H1 (cell line): Measurements from ENCODE around the gene ANKRD13C. TPM values are rescaled to one million over a fixed set of nuclear protein-coding genes. Genes with fewer than 3 reads are reported as not detected.

Experiments used
- CTCF ChIA-PET: fragments of 300-600 bp; sonication (Branson Sonifier 250); formaldehyde crosslinking; loops from one replicate; lab custom pipeline; 2021; ENCODE audit not compliant: partially characterized antibody; lab: Charles Lee
- POLR2A ChIA-PET: fragments of 300-600 bp; sonication (Branson Sonifier 250); formaldehyde crosslinking; loops from one replicate; lab custom pipeline; 2021; ENCODE audit warnings: inconsistent platforms; ENCODE audit not compliant: partially characterized antibody; lab: Charles Lee
- DNase-seq, 2 experiments: peaks; one replicate each; pipeline versions ENCODE4 v3.0.0 to v3.0.0-alpha.2; 2010 to 2022; ENCODE audit warnings: low spot score in 2 of 2, low read depth in 1 of 2, mixed read lengths in 1 of 2
- FAIRE-seq: peaks from 2 replicates; lab custom pipeline; 2011; peaks lifted over from hg19 to GRCh38; lab: Jason Lieb, UNC
- H2AFZ ChIP-seq: 2 replicates; pipeline ENCODE4 v1.8.1; 2012; ENCODE audit warnings: low read length, inconsistent platforms
- H2AK5ac ChIP-seq: 2 replicates; pipeline ENCODE4 v1.6.1; 2013; ENCODE audit warnings: low read depth, low read length
- H2BK120ac ChIP-seq: replicated peaks from 2 replicates; pipeline ENCODE3; 2013; ENCODE audit warnings: low read depth, low read length, inconsistent platforms
- H2BK12ac ChIP-seq: 2 replicates; pipeline ENCODE4 v1.6.1; 2013; ENCODE audit warnings: low read depth, low read length
- H2BK15ac ChIP-seq: 2 replicates; pipeline ENCODE4 v1.6.1; 2013; ENCODE audit warnings: low read length
- H2BK20ac ChIP-seq: 2 replicates; pipeline ENCODE4 v1.6.1; 2013; ENCODE audit warnings: low read length
- H2BK5ac ChIP-seq: 2 replicates; pipeline ENCODE4 v1.6.1; 2013; ENCODE audit warnings: low read depth, low read length
- H3K14ac ChIP-seq: 2 replicates; pipeline ENCODE4 v1.6.1; 2013; ENCODE audit warnings: inconsistent platforms; ENCODE audit not compliant: insufficient read length
- H3K18ac ChIP-seq: 2 replicates; pipeline ENCODE4 v1.6.1; 2013; ENCODE audit warnings: low read length; ENCODE audit errors: extremely low read depth
- H3K23ac ChIP-seq: 2 replicates; pipeline ENCODE4 v1.6.1; 2013; ENCODE audit warnings: inconsistent platforms; ENCODE audit not compliant: insufficient read length
- H3K23me2 ChIP-seq: 2 replicates; pipeline ENCODE4 v1.6.1; 2013; ENCODE audit warnings: low read depth, low read length
- H3K27ac ChIP-seq: 2 replicates; pipeline ENCODE4 v1.6.1; 2011; ENCODE audit warnings: low read depth, low read length, inconsistent platforms
- H3K27me3 ChIP-seq, 4 experiments: replicated peaks in 1 of 4; 1 replicate in 1 of 4; 2 replicates in 3 of 4; pipeline versions ENCODE4 v1.6.1 to v1.8.1; 2011 to 2013; ENCODE audit warnings: low read length in 3 of 4, mild to moderate bottlenecking in 3 of 4, inconsistent platforms in 2 of 4, mixed read lengths in 2 of 4, moderate library complexity in 1 of 4; ENCODE audit not compliant: control insufficient read depth in 3 of 4, insufficient read depth in 3 of 4; ENCODE audit errors: extremely low read depth in 1 of 4
- H3K36me3 ChIP-seq, 4 experiments: 2 replicates each; pipeline versions ENCODE4 v1.6.1 to v1.8.1; 2011 to 2013; ENCODE audit warnings: mild to moderate bottlenecking in 4 of 4, low read length in 3 of 4, moderate library complexity in 2 of 4, control low read depth in 1 of 4, inconsistent platforms in 1 of 4; ENCODE audit not compliant: insufficient read depth in 4 of 4, control insufficient read depth in 2 of 4
- H3K4ac ChIP-seq: replicated peaks from 2 replicates; pipeline ENCODE3; 2013; ENCODE audit warnings: low read length, low read depth, mixed read lengths, inconsistent platforms; ENCODE audit not compliant: insufficient read length
- H3K4me1 ChIP-seq, 4 experiments: replicated peaks in 1 of 4; 1 replicate in 1 of 4; 2 replicates in 3 of 4; pipeline versions ENCODE4 v1.6.1 to v1.8.1; 2011 to 2013; ENCODE audit warnings: low read length in 3 of 4, inconsistent platforms in 2 of 4, mixed read lengths in 1 of 4; ENCODE audit not compliant: insufficient read depth in 4 of 4, control insufficient read depth in 3 of 4
- H3K4me2 ChIP-seq, 2 experiments: 2 replicates each; pipeline versions ENCODE4 v1.6.1 to v1.8.1; 2011 to 2013; ENCODE audit warnings: low read depth in 2 of 2, low read length in 2 of 2, control low read depth in 1 of 2, inconsistent platforms in 1 of 2, mild to moderate bottlenecking in 1 of 2; ENCODE audit not compliant: insufficient read depth in 1 of 2
- H3K4me3 ChIP-seq, 4 experiments: fragments of 200-600, 300-600 bp in 1 of 4; sonication (generic), shearing (Covaris generic), sonication (Bioruptor Twin) in 1 of 4; 2 replicates each; pipeline versions ENCODE4 v1.5.1 to v1.8.1; 2011 to 2016; ENCODE audit warnings: low read length in 4 of 4, low read depth in 3 of 4, control low read depth in 2 of 4, inconsistent platforms in 2 of 4, mild to moderate bottlenecking in 2 of 4, mixed read lengths in 1 of 4, moderate library complexity in 1 of 4; ENCODE audit not compliant: insufficient read depth in 2 of 4; ENCODE audit errors: extremely low read depth in 1 of 4
- H3K56ac ChIP-seq: replicated peaks from 2 replicates; pipeline ENCODE3; 2013; ENCODE audit warnings: low read depth, mild to moderate bottlenecking, mixed read lengths, low read length, inconsistent platforms; ENCODE audit not compliant: insufficient read length
- H3K79me1 ChIP-seq: 2 replicates; pipeline ENCODE4 v1.6.1; 2013; ENCODE audit warnings: low read depth, low read length, control low read depth
- H3K79me2 ChIP-seq, 2 experiments: 2 replicates each; pipeline versions ENCODE4 v1.6.1 to v1.8.1; 2012 to 2013; ENCODE audit warnings: low read length in 2 of 2, mild to moderate bottlenecking in 2 of 2, inconsistent platforms in 1 of 2; ENCODE audit not compliant: insufficient read depth in 2 of 2, control insufficient read depth in 1 of 2
- H3K9ac ChIP-seq, 4 experiments: replicated peaks in 1 of 4; 1 replicate in 1 of 4; 2 replicates in 3 of 4; pipeline versions ENCODE4 v1.6.1 to v1.8.1; 2011 to 2013; ENCODE audit warnings: low read depth in 3 of 4, low read length in 3 of 4, control low read depth in 2 of 4, mild to moderate bottlenecking in 2 of 4, moderate library complexity in 2 of 4, inconsistent platforms in 1 of 4; ENCODE audit errors: extremely low read depth in 1 of 4
- H3K9me3 ChIP-seq, 2 experiments: 2 replicates each; pipeline versions ENCODE4 v1.6.1 to v1.8.1; 2012 to 2013; ENCODE audit warnings: mild to moderate bottlenecking in 2 of 2, moderate library complexity in 2 of 2, control low read depth in 1 of 2, inconsistent platforms in 1 of 2, low read depth in 1 of 2, low read length in 1 of 2, mixed read lengths in 1 of 2; ENCODE audit not compliant: insufficient read depth in 2 of 2
- H4K20me1 ChIP-seq, 2 experiments: replicated peaks in 1 of 2; 2 replicates each; pipeline versions ENCODE3 to v1.8.1; 2011 to 2013; ENCODE audit warnings: inconsistent platforms in 2 of 2, low read length in 2 of 2, mild to moderate bottlenecking in 1 of 2; ENCODE audit not compliant: insufficient read depth in 2 of 2, control insufficient read depth in 1 of 2
- H4K5ac ChIP-seq: 2 replicates; pipeline ENCODE4 v1.6.1; 2013; ENCODE audit warnings: low read length, low read depth, mixed read lengths, inconsistent platforms; ENCODE audit not compliant: insufficient read length
- H4K8ac ChIP-seq: 2 replicates; pipeline ENCODE4 v1.8.0; 2013; ENCODE audit warnings: mild to moderate bottlenecking, moderate library complexity, low read length, inconsistent platforms; ENCODE audit not compliant: insufficient read depth; ENCODE audit errors: extremely low read depth
- H4K91ac ChIP-seq: replicated peaks from 2 replicates; pipeline ENCODE3; 2013; ENCODE audit warnings: low read length, mixed read lengths, inconsistent platforms; ENCODE audit not compliant: insufficient read length
- ATF2 ChIP-seq: IDR thresholded peaks from 2 replicates; pipeline ENCODE4 v1.6.1; 2012; ENCODE audit warnings: low read length, inconsistent platforms
- BACH1 ChIP-seq: IDR thresholded peaks from 2 replicates; pipeline ENCODE4 v1.6.1; 2012; ENCODE audit warnings: low read length, improper control_type of control experiment
- BCL11A ChIP-seq, 2 experiments: IDR thresholded peaks; one replicate each; pipeline ENCODE4 v1.6.1; 2011; ENCODE audit warnings: low read depth in 2 of 2, low read length in 2 of 2, mild to moderate bottlenecking in 2 of 2
- CBX5 ChIP-seq: fragments of 300-800, 300-1000 bp; sonication (generic); IDR thresholded peaks from 2 replicates; pipeline ENCODE4 v1.7.1; 2016; ENCODE audit warnings: antibody characterized with exemption, low read length, low read depth
- CEBPB ChIP-seq: IDR thresholded peaks from 2 replicates; pipeline ENCODE4 v1.6.1; 2012; ENCODE audit warnings: low read depth, low read length
- CREB1 ChIP-seq: IDR thresholded peaks from 2 replicates; pipeline ENCODE4 v1.6.1; 2012; ENCODE audit warnings: inconsistent platforms
- EZH2 ChIP-seq: fragments of 200-600 bp; sonication (generic); IDR thresholded peaks from 2 replicates; pipeline ENCODE4 v1.7.1; 2012; ENCODE audit warnings: low read depth, mild to moderate bottlenecking, moderate library complexity, low read length, inconsistent platforms; ENCODE audit not compliant: severe bottlenecking
- JUND ChIP-seq: IDR thresholded peaks from 2 replicates; pipeline ENCODE4 v1.6.1; 2011; ENCODE audit warnings: mild to moderate bottlenecking, improper control_type of control experiment, low read length
- POLR2AphosphoS5 ChIP-seq: IDR thresholded peaks from 2 replicates; pipeline ENCODE4 v1.6.1; 2011; ENCODE audit warnings: low read depth, low read length
- TCF12 ChIP-seq: IDR thresholded peaks from 2 replicates; pipeline ENCODE4 v1.6.1; 2011; ENCODE audit warnings: low read depth, mild to moderate bottlenecking, low read length
- WGBS, 2 experiments: shearing (Covaris generic) in 1 of 2; methylation state at CpG; one replicate each; pipeline versions ENCODE4 v1.1.6 to v1.1.7; 2013 to 2015; ENCODE audit warnings: low lambda C conversion rate in 2 of 2, mixed read lengths in 2 of 2, inconsistent platforms in 1 of 2, low coverage in 1 of 2, missing lambda C conversion rate in 1 of 2; ENCODE audit not compliant: insufficient replicate concordance in 2 of 2, insufficient coverage in 1 of 2, insufficient read length in 1 of 2; ENCODE audit errors: extremely low coverage in 1 of 2, missing lambda C conversion rate in 1 of 2; 5-methylcytosine and 5-hydroxymethylcytosine counted together
- polyA plus RNA-seq, 7 experiments: library from polyadenylated mRNA; depleted of rRNA in 3 of 7; stranded (reverse) in 5 of 7; unstranded in 2 of 7; fragments of >200 nt in 5 of 7; fragments of 200-250 nt in 2 of 7; gene quantifications; 1 replicate in 5 of 7; 2 replicates in 1 of 7; 4 replicates in 1 of 7; pipeline versions ENCODE4 v1.2.1 to v1.2.3, GENCODE V29; 2011 to 2013; ENCODE audit warnings: missing spikeins in 2 of 7, mixed read lengths in 2 of 7
- total RNA-seq: library from RNA; stranded (reverse); fragmentation: NEBNext Ultra II Directional; extraction: Animal tissue kit (Norgen Biotek cat#: 25700); gene quantifications from 2 replicates; pipeline ENCODE4 v1.2.1, GENCODE V29; 2021

Gene ANKRD13C
- total and polyA plus RNA-seq, 2 of the 8 experiments (the other 6 are each of a cell fraction or from before 2014, with no cell fraction given) = 4.8 to 21.7 TPM

- peak within 1 kb of the TSS; percentile 42; the same call in 1 of the 2 replicates for H2BK12ac ChIP-seq
- H3K36me3 ChIP-seq = peaks cover 5 to 34% (median 15%) of the 10 kb centered on the region in 4 experiments; a peak in 7 of 8 replicates
- peaks cover 27 to 82% of the 10 kb centered on the region in 2 experiments for H3K79me2 ChIP-seq
- no peaks in the 10 kb centered on the region for H3K9me3 ChIP-seq
- H3K14ac ChIP-seq = peak within 1 kb of the TSS; percentile 17
- peak within 1 kb of the TSS; percentile 92 for H2BK120ac ChIP-seq
- no peaks in the 10 kb centered on the region for H3K79me1 ChIP-seq
- H2AK5ac ChIP-seq = no peak within 1 kb of the TSS; the same call in 1 of the 2 replicates
- CTCF ChIA-PET = interaction anchor here (0.7 to 1.3 kb wide), 5 partner anchors 10 to 174 kb away, joined by 3 to 6 read pairs (median 4); no protein-coding TSS in a partner anchor
- no peak within 1 kb of the TSS for H3K23ac ChIP-seq
- no peak for FAIRE-seq
- H3K4me3 ChIP-seq = peak within 1 kb of the TSS; percentile 92 to 95 (median 94)
- H3K27me3 ChIP-seq = no peaks in the 10 kb centered on the region
- peak within 1 kb of the TSS; percentile 96 to 98 (median 98) for H3K9ac ChIP-seq
- 1% methylated on average over 62 of the region's 74 CpGs; no CpG with 5 or more reads in 1 of the 2 experiments for WGBS, 2 experiments
- peak within 1 kb of the TSS; percentile 98 for H4K5ac ChIP-seq
- H4K8ac ChIP-seq = peak within 1 kb of the TSS; percentile 96
- H3K18ac ChIP-seq = peak within 1 kb of the TSS; percentile 99
- peak within 1 kb of the TSS; percentile 96 for H2BK5ac ChIP-seq
- H2BK15ac ChIP-seq = no peak within 1 kb of the TSS
- peak within 1 kb of the TSS; percentile 59 to 60 for H3K4me2 ChIP-seq
- peak within 1 kb of the TSS; percentile 99 for H3K4ac ChIP-seq
- H2BK20ac ChIP-seq = no peak within 1 kb of the TSS
- H3K23me2 ChIP-seq = no peaks in the 10 kb centered on the region
- peak within 1 kb of the TSS; percentile 42; the same call in 1 of the 2 replicates for H2AFZ ChIP-seq
- peak within 1 kb of the TSS; percentile 94 for H3K27ac ChIP-seq
- H3K56ac ChIP-seq = peak within 1 kb of the TSS; percentile 82
- H4K20me1 ChIP-seq = peaks cover 8 to 10% of the 10 kb centered on the region in 2 experiments
- POLR2A ChIA-PET = interaction anchor here (0.6 to 3.1 kb wide), 20 partner anchors 8 to 1979 kb away, joined by 3 to 67 read pairs (median 3); partner anchors contain the start of genes ANKRD13C, CTH and LRRC40
- H4K91ac ChIP-seq = peak within 1 kb of the TSS; percentile 98
- no peaks in the 10 kb centered on the region for H3K4me1 ChIP-seq
- peak; percentile 73 to 98 for DNase-seq
- TF ChIP-seq TCF12 (no peak), CREB1 (peak; percentile 86), BACH1 (peak; percentile 90), BCL11A (IDR thresholded peaks at IDR 0.05; ENCODE audit: low read depth in 2 of 2, low read length in 2 of 2) (no peak), EZH2 (no peak), JUND (no peak), POLR2AphosphoS5 (peak; percentile 97), CBX5 (no peak), ATF2 (0 out of 2 replicates have a peak, but pooled peaks have one; percentile 38), CEBPB (no peak)
Observed at GRCh38 chr1:70221238-70222121, 133.0 kb downstream of the ANKRD13C start, which contains the start of gene SRSF11. Gene SRSF11, plus strand, starts transcription at chr1:70221380. Its CDS starts 257 bp downstream, at chr1:70221637.
